ENCODE data around the gene BPIFA3.

BPIFA3 gene

DNA sequence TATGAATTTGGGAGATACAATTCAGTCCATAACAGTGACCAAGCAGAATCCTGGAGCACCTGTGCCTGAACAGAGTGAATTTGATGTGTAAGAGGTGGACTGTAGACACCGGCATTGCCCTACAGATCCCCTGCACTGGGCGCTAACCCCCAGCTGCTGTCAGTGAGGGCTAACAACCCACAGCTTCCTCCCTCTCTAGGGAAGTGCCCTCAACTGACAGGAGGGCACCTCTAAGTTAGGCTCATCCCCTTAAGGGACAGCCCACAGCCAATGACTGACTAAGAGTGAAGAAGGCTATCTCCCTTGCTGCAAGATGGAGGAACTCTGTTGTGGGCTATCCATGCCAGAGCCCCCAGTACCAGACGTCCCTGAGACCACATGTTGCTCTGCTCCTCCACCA lies 50.5 kb downstream of the BPIFA3 start:
- Histone ChIP-seq H3K4me1 (ENCODE audit: control insufficient read depth, insufficient read depth, low read length) (no peaks in the 10 kb centered on the region), H3K9me3 (ENCODE audit: control insufficient read depth, insufficient read depth, low read length) (no peaks in the 10 kb centered on the region), H3K4me3 (ENCODE audit: low read depth, low read length) (no peak overlapping the region), H3K36me3 (ENCODE audit: control insufficient read depth, insufficient read depth, low read length) (no peaks in the 10 kb centered on the region), H3K9ac (ENCODE audit: low read depth, low read length) (no peak overlapping the region), H3K27me3 (ENCODE audit: control insufficient read depth, insufficient read depth, low read length) (no peaks in the 10 kb centered on the region)

DNA sequence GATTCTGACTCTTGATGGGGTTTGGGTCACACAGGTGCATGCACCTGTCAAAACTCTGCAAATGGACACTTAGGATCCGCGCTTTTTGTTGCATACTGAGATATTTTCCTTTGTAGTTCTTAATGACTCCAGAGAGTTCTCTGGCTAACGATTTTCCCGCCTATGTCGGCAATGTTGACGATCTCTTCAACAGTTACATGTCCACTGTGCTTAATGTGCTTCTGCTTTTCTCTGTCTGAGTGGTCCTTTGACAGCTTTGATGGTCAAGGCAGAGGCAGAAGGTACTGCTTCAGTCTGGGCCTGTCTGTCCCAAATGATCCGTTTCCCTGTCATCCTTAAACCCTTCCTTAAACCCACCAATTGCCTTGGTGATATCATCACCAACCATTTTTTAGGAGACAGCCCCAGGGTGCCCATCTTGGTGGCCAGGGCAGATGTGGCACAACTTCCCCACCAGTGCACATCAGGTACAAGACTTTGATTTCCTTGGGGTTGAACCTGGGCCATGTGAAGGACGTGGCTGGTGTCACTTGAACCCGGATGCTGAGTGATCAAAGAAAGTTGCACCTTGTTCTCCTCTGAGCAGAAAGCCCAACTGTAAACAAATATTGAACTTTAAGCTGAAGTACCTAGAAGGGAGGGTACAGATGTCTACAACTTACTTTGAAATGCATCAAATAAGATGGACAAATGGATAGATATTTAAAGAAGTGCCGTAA lies 55.2 kb downstream of the BPIFA3 start:
- no peak overlapping the region for H3K4me3 ChIP-seq (ENCODE audit: low read depth, low read length)
- H3K9me3 ChIP-seq (ENCODE audit: control insufficient read depth, insufficient read depth, low read length): no peaks in the 10 kb centered on the region
- H3K36me3 ChIP-seq (ENCODE audit: control insufficient read depth, insufficient read depth, low read length): no peaks in the 10 kb centered on the region
- H3K9ac ChIP-seq (ENCODE audit: low read depth, low read length): no peak overlapping the region
- H3K4me1 ChIP-seq (ENCODE audit: control insufficient read depth, insufficient read depth, low read length): no peaks in the 10 kb centered on the region
- H3K27me3 ChIP-seq (ENCODE audit: control insufficient read depth, insufficient read depth, low read length): no peaks in the 10 kb centered on the region

DNA sequence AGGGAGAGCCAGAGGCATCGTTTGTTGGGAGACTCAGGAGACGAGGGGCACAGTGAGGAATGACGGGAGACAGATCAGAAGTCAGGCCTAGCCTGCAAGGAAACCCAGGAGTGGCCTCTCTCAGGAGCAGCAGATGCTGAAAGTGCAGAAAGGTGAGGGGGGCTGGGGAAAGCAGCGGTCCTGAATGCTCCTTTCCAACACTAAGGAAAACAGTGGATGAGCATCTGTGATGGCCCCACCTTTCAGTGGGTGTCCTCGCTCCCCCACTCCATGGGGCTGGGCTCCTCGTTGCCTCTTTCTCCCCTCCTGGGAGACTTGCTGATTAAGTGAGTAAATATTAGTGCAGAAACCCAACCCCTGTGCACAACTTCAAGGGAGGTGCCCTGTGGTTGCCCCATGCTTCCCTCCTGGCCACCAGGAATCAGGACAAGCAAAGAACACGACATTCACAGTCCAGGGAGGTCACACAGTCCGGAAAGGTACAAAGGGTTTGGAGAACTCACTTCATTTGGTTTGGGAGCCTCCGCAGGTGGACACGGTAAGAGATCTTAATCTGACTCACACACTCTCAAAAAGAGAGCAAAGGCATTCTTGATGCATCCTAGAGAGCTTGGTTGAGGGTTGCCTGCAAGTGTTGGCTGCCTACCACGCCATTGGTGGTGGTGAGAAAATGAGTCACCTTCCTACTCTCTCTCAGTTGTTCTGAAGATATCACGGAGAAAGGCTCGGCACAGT lies 56.1 kb downstream of the BPIFA3 start:
- Histone ChIP-seq H3K27me3 (ENCODE audit: control insufficient read depth, insufficient read depth, low read length) (no peaks in the 10 kb centered on the region), H3K4me3 (ENCODE audit: low read depth, low read length) (no peak overlapping the region)

DNA sequence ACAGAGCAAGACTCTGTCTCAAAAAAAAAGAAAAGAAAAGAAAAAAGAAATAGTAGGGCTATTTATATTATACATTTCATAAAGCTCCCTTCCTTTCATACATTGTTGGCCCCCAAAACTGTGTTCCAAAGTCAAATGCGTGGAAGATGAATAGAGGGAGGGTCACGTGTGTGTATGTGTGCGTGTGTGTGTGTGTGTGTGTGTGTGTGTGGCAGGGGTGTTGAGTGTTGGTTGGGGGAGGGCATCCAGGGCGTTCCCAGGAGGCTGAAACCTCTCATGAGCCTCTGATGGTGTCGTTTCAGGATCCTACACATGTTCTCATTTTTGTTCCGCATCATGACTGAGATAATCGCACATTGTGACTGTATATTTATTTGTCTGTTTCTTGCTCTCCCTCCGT lies 58.1 kb downstream of the BPIFA3 start:
- Histone ChIP-seq H3K9me3 (ENCODE audit: control insufficient read depth, insufficient read depth, low read length) (no peaks in the 10 kb centered on the region), H3K9ac (ENCODE audit: low read depth, low read length) (no peak overlapping the region), H3K36me3 (ENCODE audit: control insufficient read depth, insufficient read depth, low read length) (no peaks in the 10 kb centered on the region), H3K27me3 (ENCODE audit: control insufficient read depth, insufficient read depth, low read length) (no peaks in the 10 kb centered on the region), H3K4me1 (ENCODE audit: control insufficient read depth, insufficient read depth, low read length) (peaks cover 4% of the 10 kb centered on the region), H3K4me3 (ENCODE audit: low read depth, low read length) (no peak overlapping the region)

More for the DNA sequence above, 56.1 kb downstream of the BPIFA3 start:
- no peaks in the 10 kb centered on the region for H3K9me3 ChIP-seq (ENCODE audit: control insufficient read depth, insufficient read depth, low read length)
- H3K36me3 ChIP-seq (ENCODE audit: control insufficient read depth, insufficient read depth, low read length): no peaks in the 10 kb centered on the region
- H3K9ac ChIP-seq (ENCODE audit: low read depth, low read length): no peak overlapping the region
- peaks cover 4% of the 10 kb centered on the region for H3K4me1 ChIP-seq (ENCODE audit: control insufficient read depth, insufficient read depth, low read length)

DNA sequence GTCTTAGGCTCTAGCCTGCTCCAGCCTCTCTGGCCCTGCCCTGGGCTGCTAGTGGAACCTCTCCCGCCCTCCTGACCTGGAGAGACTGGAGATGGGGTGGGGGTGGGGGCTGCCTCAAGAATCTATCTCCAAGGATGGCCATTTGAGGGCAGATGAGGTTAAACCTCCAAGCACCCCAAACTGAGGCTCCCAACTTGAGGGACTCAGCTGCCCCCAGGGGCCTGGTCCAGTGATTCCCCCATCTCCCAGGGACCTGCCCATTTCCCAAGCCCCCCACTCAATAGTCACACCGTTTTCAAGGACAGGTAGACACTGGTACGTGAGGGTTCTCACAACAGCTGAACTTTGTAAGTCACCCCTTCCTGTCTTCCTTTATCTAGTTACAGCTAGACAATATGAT lies 58.7 kb downstream of the BPIFA3 start:
- H3K27me3 ChIP-seq (ENCODE audit: control insufficient read depth, insufficient read depth, low read length): no peaks in the 10 kb centered on the region

GRCh38 chr20:33276303-33277113 lies 59.4 kb downstream of the BPIFA3 start:
- Histone ChIP-seq H3K9me3 (ENCODE audit: control insufficient read depth, insufficient read depth, low read length) (no peaks in the 10 kb centered on the region), H3K4me3 (ENCODE audit: low read depth, low read length) (no peak overlapping the region), H3K27me3 (ENCODE audit: control insufficient read depth, insufficient read depth, low read length) (no peaks in the 10 kb centered on the region), H3K9ac (ENCODE audit: low read depth, low read length) (no peak overlapping the region), H3K36me3 (ENCODE audit: control insufficient read depth, insufficient read depth, low read length) (no peaks in the 10 kb centered on the region), H3K4me1 (ENCODE audit: control insufficient read depth, insufficient read depth, low read length) (peaks cover 4% of the 10 kb centered on the region)

More for the DNA sequence above, 58.7 kb downstream of the BPIFA3 start:
- H3K4me3 ChIP-seq (ENCODE audit: low read depth, low read length): no peak overlapping the region
- H3K36me3 ChIP-seq (ENCODE audit: control insufficient read depth, insufficient read depth, low read length): no peaks in the 10 kb centered on the region
- H3K9me3 ChIP-seq (ENCODE audit: control insufficient read depth, insufficient read depth, low read length): no peaks in the 10 kb centered on the region
- peaks cover 4% of the 10 kb centered on the region for H3K4me1 ChIP-seq (ENCODE audit: control insufficient read depth, insufficient read depth, low read length)
- H3K9ac ChIP-seq (ENCODE audit: low read depth, low read length): no peak overlapping the region
